Spinal cord (tissue), 10 donors: ENCODE results near the gene RASSF5. TPM values are rescaled to one million over a fixed set of nuclear protein-coding genes. Genes with fewer than 3 reads are reported as not detected.

ENCODE experiments used
- DNase-seq, 6 donors: peaks; one replicate each; pipeline versions ENCODE4 v3.0.0 to v3.0.0-alpha.2; 2013 to 2015; ENCODE audit warnings: low spot score in 6 of 6, low read depth in 4 of 6
- H3K27ac ChIP-seq: one replicate; pipeline ENCODE4 v1.5.1; 2013; ENCODE audit warnings: low read depth, low read length, control low read depth
- H3K27me3 ChIP-seq: one replicate; pipeline ENCODE4 v1.6.1; 2013; ENCODE audit warnings: low read length; ENCODE audit not compliant: control insufficient read depth, insufficient read depth
- H3K36me3 ChIP-seq: one replicate; pipeline ENCODE4 v1.6.1; 2013; ENCODE audit warnings: low read length; ENCODE audit not compliant: control insufficient read depth, insufficient read depth
- H3K4me1 ChIP-seq: one replicate; pipeline ENCODE4 v1.6.1; 2013; ENCODE audit warnings: low read length; ENCODE audit not compliant: control insufficient read depth, insufficient read depth
- H3K4me3 ChIP-seq: one replicate; pipeline ENCODE4 v1.5.1; 2013; ENCODE audit warnings: low read depth, low read length, control low read depth
- H3K9me3 ChIP-seq: one replicate; pipeline ENCODE4 v1.6.1; 2013; ENCODE audit warnings: low read length; ENCODE audit not compliant: control insufficient read depth, insufficient read depth
- WGBS: methylation state at CpG from one replicate; pipeline ENCODE4 v1.1.5; 2013; ENCODE audit warnings: missing lambda C conversion rate; ENCODE audit not compliant: insufficient coverage; 5-methylcytosine and 5-hydroxymethylcytosine counted together
- polyA plus RNA-seq, 2 donors: library from polyadenylated mRNA; unstranded; fragments of 120-200 nt; gene quantifications; one replicate each; pipeline ENCODE4 v1.2.1, GENCODE V29; 2013; ENCODE audit not compliant: insufficient read length in 2 of 2
- total RNA-seq, 2 donors: library from RNA; depleted of rRNA in 1 of 2; stranded (reverse); fragments of 120-200 nt in 1 of 2; fragments of >200 nt in 1 of 2; gene quantifications; one replicate each; pipeline versions ENCODE4 v1.2.3 to v1.2.4, GENCODE V29; 2013 to 2014
- donor health status: healthy.

The RASSF5 gene
- total and polyA plus RNA-seq, 4 donors: 3.2 to 13.7 (median 9.8) TPM

DNA sequence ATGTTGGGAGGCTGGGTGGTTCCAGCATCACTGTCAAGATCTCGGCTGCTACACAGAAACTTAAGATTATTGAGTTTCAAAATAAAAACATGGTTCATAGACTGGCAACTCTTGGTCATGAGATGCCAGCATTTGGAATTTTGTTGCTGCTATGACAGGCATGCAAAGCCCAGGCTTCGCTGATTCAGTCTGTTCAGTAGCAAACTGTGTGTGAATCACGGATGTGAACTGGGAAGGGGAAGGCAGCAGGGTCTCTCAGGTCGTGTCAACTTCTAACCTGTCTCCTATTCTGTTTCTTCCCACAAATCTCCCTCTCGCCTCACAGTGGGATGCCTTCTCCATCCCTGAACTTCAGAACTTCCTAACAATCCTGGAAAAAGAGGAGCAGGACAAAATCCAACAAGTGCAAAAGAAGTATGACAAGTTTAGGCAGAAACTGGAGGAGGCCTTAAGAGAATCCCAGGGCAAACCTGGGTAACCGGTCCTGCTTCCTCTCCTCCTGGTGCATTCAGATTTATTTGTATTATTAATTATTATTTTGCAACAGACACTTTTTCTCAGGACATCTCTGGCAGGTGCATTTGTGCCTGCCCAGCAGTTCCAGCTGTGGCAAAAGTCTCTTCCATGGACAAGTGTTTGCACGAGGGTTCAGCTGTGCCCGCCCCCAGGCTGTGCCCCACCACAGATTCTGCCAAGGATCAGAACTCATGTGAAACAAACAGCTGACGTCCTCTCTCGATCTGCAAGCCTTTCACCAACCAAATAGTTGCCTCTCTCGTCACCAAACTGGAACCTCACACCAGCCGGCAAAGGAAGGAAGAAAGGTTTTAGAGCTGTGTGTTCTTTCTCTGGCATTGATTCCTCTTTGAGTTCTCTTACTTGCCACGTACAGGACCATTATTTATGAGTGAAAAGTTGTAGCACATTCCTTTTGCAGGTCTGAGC is 79.4 kb downstream of the RASSF5 start:
- no peak for DNase-seq
- H3K36me3 ChIP-seq: peaks cover 30% of the 10 kb centered on the region
- H3K4me3 ChIP-seq: no peak overlapping the region
- H3K27ac ChIP-seq: no peak overlapping the region
- H3K4me1 ChIP-seq: peaks cover 2% of the 10 kb centered on the region
- no peaks in the 10 kb centered on the region for H3K27me3 ChIP-seq
- no peaks in the 10 kb centered on the region for H3K9me3 ChIP-seq
- WGBS: 85% methylated on average over 7 of the region's 13 CpGs

DNA sequence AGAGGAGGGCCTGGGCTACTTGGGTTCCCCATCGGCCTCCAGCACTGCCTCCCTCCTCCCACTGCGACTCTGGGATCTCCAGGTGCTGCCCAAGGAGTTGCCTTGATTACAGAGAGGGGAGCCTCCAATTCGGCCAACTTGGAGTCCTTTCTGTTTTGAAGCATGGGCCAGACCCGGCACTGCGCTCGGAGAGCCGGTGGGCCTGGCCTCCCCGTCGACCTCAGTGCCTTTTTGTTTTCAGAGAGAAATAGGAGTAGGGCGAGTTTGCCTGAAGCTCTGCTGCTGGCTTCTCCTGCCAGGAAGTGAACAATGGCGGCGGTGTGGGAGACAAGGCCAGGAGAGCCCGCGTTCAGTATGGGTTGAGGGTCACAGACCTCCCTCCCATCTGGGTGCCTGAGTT is 80.6 kb downstream of the RASSF5 start:
- 75% methylated on average over 14 of the region's 14 CpGs for WGBS
- no peak for DNase-seq
- H3K4me3 ChIP-seq: no peak overlapping the region
- peaks cover 40% of the 10 kb centered on the region for H3K36me3 ChIP-seq
- H3K9me3 ChIP-seq: no peaks in the 10 kb centered on the region
- peaks cover 2% of the 10 kb centered on the region for H3K4me1 ChIP-seq
- no peaks in the 10 kb centered on the region for H3K27me3 ChIP-seq
- H3K27ac ChIP-seq: no peak overlapping the region

DNA sequence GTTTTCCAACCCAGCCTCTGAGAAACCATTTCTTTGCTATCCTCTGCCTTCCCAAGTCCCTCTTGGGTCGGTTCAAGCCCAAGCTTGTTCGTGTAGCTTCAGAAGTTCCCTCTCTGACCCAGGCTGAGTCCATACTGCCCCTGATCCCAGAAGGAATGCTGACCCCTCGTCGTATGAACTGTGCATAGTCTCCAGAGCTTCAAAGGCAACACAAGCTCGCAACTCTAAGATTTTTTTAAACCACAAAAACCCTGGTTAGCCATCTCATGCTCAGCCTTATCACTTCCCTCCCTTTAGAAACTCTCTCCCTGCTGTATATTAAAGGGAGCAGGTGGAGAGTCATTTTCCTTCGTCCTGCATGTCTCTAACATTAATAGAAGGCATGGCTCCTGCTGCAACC is 81.2 kb downstream of the RASSF5 start:
- DNase-seq: no peak
- Histone ChIP-seq H3K4me1 (peaks cover 2% of the 10 kb centered on the region), H3K27me3 (no peaks in the 10 kb centered on the region), H3K36me3 (peaks cover 46% of the 10 kb centered on the region), H3K4me3 (no peak overlapping the region), H3K27ac (no peak overlapping the region), H3K9me3 (no peaks in the 10 kb centered on the region)
- 82% methylated on average over 5 of the region's 6 CpGs for WGBS

DNA sequence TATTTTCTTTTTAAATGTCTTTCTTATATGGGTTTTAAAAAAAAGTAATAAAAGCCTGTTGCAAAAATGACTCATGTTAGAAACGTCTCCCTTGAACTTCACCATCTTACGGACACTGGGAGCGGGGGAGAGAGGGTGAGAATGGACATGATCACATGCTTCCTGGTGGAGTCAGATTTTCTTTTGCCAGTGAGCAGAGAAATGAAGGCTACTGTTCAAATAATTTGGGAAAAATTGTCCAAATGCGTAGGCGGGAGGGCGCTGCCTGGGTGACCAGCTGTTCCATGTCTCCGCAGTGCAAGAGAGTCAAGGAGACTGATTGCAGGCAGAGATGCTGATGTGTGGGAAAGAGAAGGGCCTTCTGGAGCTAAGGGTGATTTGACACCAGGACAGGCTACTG is 81.9 kb downstream of the RASSF5 start:
- 100% methylated on average over 5 of the region's 7 CpGs for WGBS
- Histone ChIP-seq H3K27ac (no peak overlapping the region), H3K9me3 (no peaks in the 10 kb centered on the region), H3K4me1 (peaks cover 2% of the 10 kb centered on the region), H3K27me3 (no peaks in the 10 kb centered on the region), H3K4me3 (no peak overlapping the region), H3K36me3 (peaks cover 48% of the 10 kb centered on the region)
- DNase-seq: no peak

DNA sequence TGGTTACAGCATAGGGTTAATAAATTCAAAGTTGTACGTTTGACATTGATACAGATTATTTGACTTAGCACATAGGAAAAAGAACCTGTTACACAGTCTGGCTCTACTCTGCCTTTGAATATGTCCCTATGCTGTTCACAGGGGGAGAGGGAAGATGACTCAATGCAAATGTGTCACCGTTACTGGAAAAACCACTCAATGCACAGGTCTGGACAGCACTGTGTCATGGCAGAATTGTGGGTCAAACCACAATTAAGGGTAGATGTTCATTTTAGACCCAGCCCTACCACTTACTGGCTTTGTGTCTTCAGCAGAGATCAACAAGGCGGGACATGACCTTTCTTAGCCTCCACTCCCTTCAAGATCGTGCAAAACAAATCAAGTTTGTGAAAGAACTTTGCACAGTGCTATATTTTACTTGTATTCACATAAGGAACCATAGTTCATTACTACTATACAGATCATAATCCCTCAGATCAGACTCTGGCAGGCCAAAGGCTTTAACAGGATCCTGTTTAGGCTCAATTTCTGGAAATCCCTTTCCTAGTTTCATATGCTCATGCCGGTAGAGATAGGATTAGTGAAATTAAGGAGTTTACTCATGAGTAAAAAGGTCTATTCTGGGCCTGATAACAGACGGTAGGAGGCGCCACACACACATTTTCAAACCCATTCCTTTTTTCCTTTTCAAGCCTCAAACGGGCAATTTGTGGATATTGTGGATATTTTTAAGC is 82.9 kb downstream of the RASSF5 start:
- H3K27me3 ChIP-seq: no peaks in the 10 kb centered on the region
- 92% methylated on average over 3 of the region's 8 CpGs for WGBS
- H3K4me3 ChIP-seq: no peak overlapping the region
- H3K4me1 ChIP-seq: peaks cover 2% of the 10 kb centered on the region
- DNase-seq: no peak
- H3K36me3 ChIP-seq: peaks cover 48% of the 10 kb centered on the region
- no peaks in the 10 kb centered on the region for H3K9me3 ChIP-seq
- H3K27ac ChIP-seq: no peak overlapping the region

DNA sequence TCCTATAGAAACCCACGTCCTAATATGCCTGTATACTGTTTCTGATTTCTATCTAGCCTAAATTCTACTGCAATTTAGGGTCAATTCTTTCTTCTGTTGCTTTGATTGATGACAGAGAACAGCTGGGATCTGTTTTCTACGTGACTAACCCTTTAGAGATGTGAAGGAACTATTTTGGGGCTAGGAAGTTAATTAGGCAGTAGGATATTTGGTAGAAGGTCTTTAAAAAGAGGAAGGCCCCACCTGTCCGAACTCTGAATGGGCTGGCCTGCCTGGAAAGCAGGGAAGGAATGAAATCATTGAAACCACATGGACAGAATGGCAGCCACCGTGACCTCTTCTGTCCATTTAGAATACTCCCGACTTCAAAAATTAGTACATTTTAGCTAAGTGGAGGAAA is 83.9 kb downstream of the RASSF5 start:
- Histone ChIP-seq H3K27ac (no peak overlapping the region), H3K36me3 (peaks cover 46% of the 10 kb centered on the region), H3K27me3 (no peaks in the 10 kb centered on the region), H3K4me3 (no peak overlapping the region), H3K4me1 (peaks cover 2% of the 10 kb centered on the region), H3K9me3 (no peaks in the 10 kb centered on the region)
- DNase-seq: no peak
- 44% methylated on average over 2 of the region's 5 CpGs for WGBS

DNA sequence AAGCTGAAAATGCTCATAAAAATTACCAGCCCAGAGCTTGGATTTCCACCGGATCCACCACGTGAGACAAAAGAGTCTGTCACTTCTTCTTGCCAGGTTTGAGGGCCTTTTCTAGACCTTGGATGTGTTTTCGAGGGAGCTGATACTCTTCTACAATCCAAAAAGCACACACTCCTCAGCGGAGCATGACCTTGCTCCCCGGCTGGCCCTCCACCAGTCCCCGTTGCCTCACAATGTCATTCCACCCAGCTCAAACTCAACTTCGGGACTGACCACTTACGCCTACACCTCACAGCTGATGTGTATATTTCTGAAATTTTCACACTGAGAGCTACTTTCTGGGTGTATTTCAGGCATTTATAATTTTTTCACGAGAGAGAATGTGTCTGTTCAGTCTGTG is 84.4 kb downstream of the RASSF5 start:
- WGBS: 100% methylated on average over 3 of the region's 9 CpGs
- Histone ChIP-seq H3K27me3 (no peaks in the 10 kb centered on the region), H3K27ac (no peak overlapping the region), H3K4me3 (no peak overlapping the region), H3K9me3 (no peaks in the 10 kb centered on the region), H3K36me3 (peaks cover 45% of the 10 kb centered on the region), H3K4me1 (peaks cover 2% of the 10 kb centered on the region)
- DNase-seq: no peak

DNA sequence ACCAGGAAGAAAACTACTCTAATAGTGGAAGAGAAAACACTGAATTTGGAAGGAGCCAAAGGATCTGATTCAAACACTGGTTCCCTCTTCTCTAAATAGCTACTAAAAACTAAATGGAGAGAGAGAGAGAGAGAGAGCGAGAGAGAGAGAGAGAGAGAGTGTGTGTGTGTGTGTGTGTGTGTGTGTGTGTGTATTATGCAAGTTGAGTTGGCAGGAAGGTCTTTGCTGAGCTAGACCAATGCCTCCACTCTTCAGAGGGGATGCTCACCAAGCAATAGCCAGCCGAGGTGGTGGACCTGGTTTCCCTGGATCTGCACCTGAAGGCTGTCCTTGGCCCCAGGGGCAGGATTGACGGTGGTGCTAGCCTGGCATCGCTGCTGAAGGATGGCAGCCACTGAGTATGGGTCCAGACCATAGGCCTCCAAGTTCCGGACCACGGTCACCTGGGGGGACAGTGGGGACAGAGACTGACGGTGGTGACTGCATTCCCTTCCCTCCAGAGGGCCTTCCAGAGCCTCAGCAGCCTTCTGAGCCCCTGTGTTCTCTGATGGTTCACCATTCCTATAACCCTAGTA is 86.1 kb downstream of the RASSF5 start:
- Histone ChIP-seq H3K4me3 (no peak overlapping the region), H3K36me3 (peaks cover 46% of the 10 kb centered on the region), H3K27ac (no peak overlapping the region), H3K9me3 (no peaks in the 10 kb centered on the region), H3K4me1 (no peaks in the 10 kb centered on the region), H3K27me3 (no peaks in the 10 kb centered on the region)
- 98% methylated on average over 6 of the region's 7 CpGs for WGBS
- no peak for DNase-seq

DNA sequence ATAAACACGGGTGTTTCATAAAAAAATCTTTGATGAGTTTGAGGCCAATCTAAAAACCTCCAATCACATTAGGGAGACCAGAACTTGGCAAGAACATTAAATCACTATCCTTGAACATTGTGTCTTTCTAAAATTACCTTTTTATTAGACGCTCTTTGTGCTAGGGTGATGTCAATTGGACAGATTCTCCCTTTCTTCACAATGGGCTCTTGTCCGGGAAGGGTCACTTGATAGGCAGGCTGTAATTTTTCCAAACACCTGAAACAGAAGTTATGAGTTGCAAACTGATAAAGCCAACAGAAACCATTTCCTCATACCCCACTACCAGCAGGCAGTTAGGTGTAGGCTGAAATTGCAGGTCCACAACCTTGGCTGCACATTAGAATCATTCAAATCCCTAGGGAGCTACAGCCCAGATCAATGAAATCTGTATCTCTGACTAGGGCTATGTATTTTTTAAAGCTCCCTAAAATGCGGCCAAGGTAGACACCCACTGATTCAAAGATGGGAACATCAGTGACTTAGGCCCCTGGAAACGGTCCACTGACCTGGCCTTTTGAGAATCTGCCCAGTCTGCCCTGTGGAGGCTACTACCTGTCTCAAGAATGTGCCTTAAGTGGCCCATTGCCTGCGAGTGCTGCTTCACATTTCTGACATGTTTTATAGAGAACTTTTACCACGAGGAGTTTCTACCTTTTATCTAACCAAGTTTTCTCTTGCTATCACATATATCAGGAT is 88.4 kb downstream of the RASSF5 start:
- no peaks in the 10 kb centered on the region for H3K4me1 ChIP-seq
- no peak for DNase-seq
- H3K27me3 ChIP-seq: no peaks in the 10 kb centered on the region
- H3K36me3 ChIP-seq: peaks cover 64% of the 10 kb centered on the region
- H3K9me3 ChIP-seq: no peaks in the 10 kb centered on the region
- no peak overlapping the region for H3K27ac ChIP-seq
- H3K4me3 ChIP-seq: no peak overlapping the region
- WGBS: 97% methylated on average over 3 of the region's 7 CpGs
